K562 (cell line): ENCODE measurements around the gene GART. TPM values are rescaled to one million over a fixed set of nuclear protein-coding genes. Genes with fewer than 3 reads are reported as not detected.

Experiments used
- BRF1 ChIP-seq: IDR thresholded peaks from 3 replicates; pipeline ENCODE4 v1.6.1; 2011; ENCODE audit warnings: borderline replicate concordance, mild to moderate bottlenecking; ENCODE audit not compliant: insufficient read length; ENCODE audit errors: extremely low read depth
- EP300 ChIP-seq: IDR thresholded peaks from 2 replicates; pipeline ENCODE4 v1.6.1; 2012; ENCODE audit warnings: low read length, improper control_type of control experiment
- EP400 ChIP-seq: fragments of 450-650 bp; IDR thresholded peaks from 2 replicates; pipeline ENCODE4 v1.6.1; 2017; ENCODE audit warnings: antibody characterized with exemption, mild to moderate bottlenecking, moderate library complexity
- OTX1 ChIP-seq: fragments of 450-650 bp; formaldehyde crosslinking; IDR thresholded peaks from 2 replicates; pipeline ENCODE4 v1.4.0; 2022; ENCODE audit warnings: mild to moderate bottlenecking
- RCOR1 ChIP-seq, 2 experiments: IDR thresholded peaks; 2 replicates each; pipeline ENCODE4 v1.6.1; 2012; ENCODE audit warnings: low read depth in 2 of 2, low read length in 2 of 2, borderline replicate concordance in 1 of 2, improper control_type of control experiment in 1 of 2
- SMARCE1 ChIP-seq: fragments of 450-650 bp; IDR thresholded peaks from 2 replicates; pipeline ENCODE4 v1.7.1; 2016; ENCODE audit warnings: mild to moderate bottlenecking
- ZKSCAN1 ChIP-seq: fragments of 150-350 bp; IDR thresholded peaks from 2 replicates; pipeline ENCODE4 v1.6.1; 2016; ENCODE audit warnings: low read depth, low read length
- ZNF583 ChIP-seq: fragments of 250-450 bp; sonication (Bioruptor Pico); IDR thresholded peaks from 2 replicates; pipeline ENCODE4 v1.4.0; 2020
- ZNF764 ChIP-seq: fragments of 250-450 bp; sonication (Bioruptor Pico); IDR thresholded peaks from 2 replicates; pipeline ENCODE4 v1.4.0; 2020; ENCODE audit warnings: low read depth, mild to moderate bottlenecking, moderate library complexity
- polyA plus RNA-seq, 8 experiments: library from polyadenylated mRNA; depleted of rRNA in 4 of 8; stranded (reverse) in 5 of 8; unstranded in 3 of 8; fragments of >200 nt; fragmentation: Nextera tagmentation in 2 of 8; fragmentation: Illumina TruSeq in 1 of 8; extraction: Ambion mirVana in 2 of 8; extraction: Trizol in 1 of 8; gene quantifications; 2 replicates each; pipeline versions ENCODE4 v1.2.1 to v1.2.3, GENCODE V29; 2011 to 2014; ENCODE audit warnings: inconsistent platforms in 1 of 8, missing spikeins in 1 of 8
- total RNA-seq, 7 experiments: library from RNA; depleted of rRNA in 6 of 7; stranded (reverse); fragments of >200 nt in 6 of 7; fragmentation: Illumina TruSeq in 2 of 7; extraction: Trizol in 2 of 7; gene quantifications; 2 replicates each; pipeline versions ENCODE4 v1.2.1 to v1.2.3, GENCODE V29; 2011 to 2021; ENCODE audit warnings: low replicate concordance in 1 of 7
- TF ChIP-seq, protein P1 (sequence below): sonication (generic); formaldehyde crosslinking; IDR thresholded peaks from 2 replicates; pipeline ENCODE4 v1.8.0; 2022; ENCODE audit warnings: mild to moderate bottlenecking, missing genetic modification reagents
- TF ChIP-seq, protein P2 (sequence below): sonication (generic); formaldehyde crosslinking; IDR thresholded peaks from 2 replicates; pipeline ENCODE4 v1.8.0; 2022; ENCODE audit warnings: missing genetic modification reagents, mild to moderate bottlenecking, moderate library complexity, borderline replicate concordance
- TF ChIP-seq, protein P3 (sequence below): fragments of 250-450 bp; sonication (Bioruptor Pico); IDR thresholded peaks from 2 replicates; pipeline ENCODE4 v1.4.0; 2020
- TF ChIP-seq, protein P4 (sequence below): fragments of 250-450 bp; sonication (Bioruptor Pico); IDR thresholded peaks from 2 replicates; pipeline ENCODE4 v1.8.0; 2022; ENCODE audit warnings: inconsistent platforms
- TF ChIP-seq, protein P5 (sequence below): sonication (generic); formaldehyde crosslinking; IDR thresholded peaks from 2 replicates; pipeline ENCODE4 v1.9.0; 2022; ENCODE audit warnings: mild to moderate bottlenecking, missing genetic modification reagents

Gene GART
- total and polyA plus RNA-seq, 9 of the 15 experiments (the other 6 are each of a cell fraction or from before 2014, with no cell fraction given) = 141 to 429 (median 349) TPM

DNA sequence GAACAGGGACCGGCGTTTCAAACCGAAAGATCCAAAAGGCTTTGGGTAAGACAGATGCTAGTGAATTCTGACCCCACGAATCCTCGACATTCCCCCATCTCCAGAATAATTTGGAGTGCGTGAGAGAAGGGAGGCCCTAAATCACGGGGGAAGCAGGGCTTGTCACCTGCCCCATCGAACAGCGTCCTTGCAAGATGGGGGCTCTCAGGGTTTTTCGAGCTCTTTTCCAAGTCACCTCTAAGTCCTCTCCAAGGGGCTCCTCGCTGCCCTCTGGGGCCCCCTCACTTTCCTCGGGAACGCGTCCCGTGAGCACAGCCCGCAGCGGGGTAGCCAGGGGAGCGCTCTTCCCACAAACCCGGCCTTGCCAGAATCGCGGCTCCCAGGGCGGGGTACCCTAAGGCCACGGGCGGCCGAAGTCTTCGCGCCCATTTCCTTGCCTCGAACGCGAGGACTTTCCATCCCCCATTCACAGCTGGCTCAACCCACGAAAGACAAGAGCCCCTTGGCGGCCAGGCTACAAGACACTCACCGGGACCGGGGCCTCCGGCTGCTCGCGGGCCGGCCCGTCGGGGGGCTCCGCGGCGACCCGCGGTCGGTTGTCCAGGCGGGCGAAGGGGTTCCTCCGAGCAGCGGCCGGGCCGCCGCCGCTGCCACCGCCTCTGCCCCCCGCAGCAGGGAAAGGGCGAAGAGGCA, 46.0 kb upstream of the GART start (continued):
- TF ChIP-seq ZNF764 (CRISPR knock-in tag) (no peak), ZNF583 (CRISPR knock-in tag) (0 out of 2 replicates have a peak, but pooled peaks have one; percentile 68), SMARCE1 (peak; percentile 19; the same call in 1 of the 2 replicates), BRF1 (no peak), RCOR1 (IDR thresholded peaks at IDR 0.05; ENCODE audit: borderline replicate concordance in 1 of 2, low read depth in 2 of 2, low read length in 2 of 2) (no peak), ZKSCAN1 (no peak), EP400 (no peak), OTX1 (0 out of 2 replicates have a peak, but pooled peaks have one; percentile 46), EP300 (no peak)
- TF ChIP-seq, protein P1, sequence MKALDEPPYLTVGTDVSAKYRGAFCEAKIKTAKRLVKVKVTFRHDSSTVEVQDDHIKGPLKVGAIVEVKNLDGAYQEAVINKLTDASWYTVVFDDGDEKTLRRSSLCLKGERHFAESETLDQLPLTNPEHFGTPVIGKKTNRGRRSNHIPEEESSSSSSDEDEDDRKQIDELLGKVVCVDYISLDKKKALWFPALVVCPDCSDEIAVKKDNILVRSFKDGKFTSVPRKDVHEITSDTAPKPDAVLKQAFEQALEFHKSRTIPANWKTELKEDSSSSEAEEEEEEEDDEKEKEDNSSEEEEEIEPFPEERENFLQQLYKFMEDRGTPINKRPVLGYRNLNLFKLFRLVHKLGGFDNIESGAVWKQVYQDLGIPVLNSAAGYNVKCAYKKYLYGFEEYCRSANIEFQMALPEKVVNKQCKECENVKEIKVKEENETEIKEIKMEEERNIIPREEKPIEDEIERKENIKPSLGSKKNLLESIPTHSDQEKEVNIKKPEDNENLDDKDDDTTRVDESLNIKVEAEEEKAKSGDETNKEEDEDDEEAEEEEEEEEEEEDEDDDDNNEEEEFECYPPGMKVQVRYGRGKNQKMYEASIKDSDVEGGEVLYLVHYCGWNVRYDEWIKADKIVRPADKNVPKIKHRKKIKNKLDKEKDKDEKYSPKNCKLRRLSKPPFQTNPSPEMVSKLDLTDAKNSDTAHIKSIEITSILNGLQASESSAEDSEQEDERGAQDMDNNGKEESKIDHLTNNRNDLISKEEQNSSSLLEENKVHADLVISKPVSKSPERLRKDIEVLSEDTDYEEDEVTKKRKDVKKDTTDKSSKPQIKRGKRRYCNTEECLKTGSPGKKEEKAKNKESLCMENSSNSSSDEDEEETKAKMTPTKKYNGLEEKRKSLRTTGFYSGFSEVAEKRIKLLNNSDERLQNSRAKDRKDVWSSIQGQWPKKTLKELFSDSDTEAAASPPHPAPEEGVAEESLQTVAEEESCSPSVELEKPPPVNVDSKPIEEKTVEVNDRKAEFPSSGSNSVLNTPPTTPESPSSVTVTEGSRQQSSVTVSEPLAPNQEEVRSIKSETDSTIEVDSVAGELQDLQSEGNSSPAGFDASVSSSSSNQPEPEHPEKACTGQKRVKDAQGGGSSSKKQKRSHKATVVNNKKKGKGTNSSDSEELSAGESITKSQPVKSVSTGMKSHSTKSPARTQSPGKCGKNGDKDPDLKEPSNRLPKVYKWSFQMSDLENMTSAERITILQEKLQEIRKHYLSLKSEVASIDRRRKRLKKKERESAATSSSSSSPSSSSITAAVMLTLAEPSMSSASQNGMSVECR (CRISPR knock-in tag) = no peak; the same call in 1 of the 2 replicates
- TF ChIP-seq, protein P2, sequence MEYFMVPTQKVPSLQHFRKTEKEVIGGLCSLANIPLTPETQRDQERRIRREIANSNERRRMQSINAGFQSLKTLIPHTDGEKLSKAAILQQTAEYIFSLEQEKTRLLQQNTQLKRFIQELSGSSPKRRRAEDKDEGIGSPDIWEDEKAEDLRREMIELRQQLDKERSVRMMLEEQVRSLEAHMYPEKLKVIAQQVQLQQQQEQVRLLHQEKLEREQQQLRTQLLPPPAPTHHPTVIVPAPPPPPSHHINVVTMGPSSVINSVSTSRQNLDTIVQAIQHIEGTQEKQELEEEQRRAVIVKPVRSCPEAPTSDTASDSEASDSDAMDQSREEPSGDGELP (CRISPR knock-in tag) = peak; percentile 83
- TF ChIP-seq, protein P3, sequence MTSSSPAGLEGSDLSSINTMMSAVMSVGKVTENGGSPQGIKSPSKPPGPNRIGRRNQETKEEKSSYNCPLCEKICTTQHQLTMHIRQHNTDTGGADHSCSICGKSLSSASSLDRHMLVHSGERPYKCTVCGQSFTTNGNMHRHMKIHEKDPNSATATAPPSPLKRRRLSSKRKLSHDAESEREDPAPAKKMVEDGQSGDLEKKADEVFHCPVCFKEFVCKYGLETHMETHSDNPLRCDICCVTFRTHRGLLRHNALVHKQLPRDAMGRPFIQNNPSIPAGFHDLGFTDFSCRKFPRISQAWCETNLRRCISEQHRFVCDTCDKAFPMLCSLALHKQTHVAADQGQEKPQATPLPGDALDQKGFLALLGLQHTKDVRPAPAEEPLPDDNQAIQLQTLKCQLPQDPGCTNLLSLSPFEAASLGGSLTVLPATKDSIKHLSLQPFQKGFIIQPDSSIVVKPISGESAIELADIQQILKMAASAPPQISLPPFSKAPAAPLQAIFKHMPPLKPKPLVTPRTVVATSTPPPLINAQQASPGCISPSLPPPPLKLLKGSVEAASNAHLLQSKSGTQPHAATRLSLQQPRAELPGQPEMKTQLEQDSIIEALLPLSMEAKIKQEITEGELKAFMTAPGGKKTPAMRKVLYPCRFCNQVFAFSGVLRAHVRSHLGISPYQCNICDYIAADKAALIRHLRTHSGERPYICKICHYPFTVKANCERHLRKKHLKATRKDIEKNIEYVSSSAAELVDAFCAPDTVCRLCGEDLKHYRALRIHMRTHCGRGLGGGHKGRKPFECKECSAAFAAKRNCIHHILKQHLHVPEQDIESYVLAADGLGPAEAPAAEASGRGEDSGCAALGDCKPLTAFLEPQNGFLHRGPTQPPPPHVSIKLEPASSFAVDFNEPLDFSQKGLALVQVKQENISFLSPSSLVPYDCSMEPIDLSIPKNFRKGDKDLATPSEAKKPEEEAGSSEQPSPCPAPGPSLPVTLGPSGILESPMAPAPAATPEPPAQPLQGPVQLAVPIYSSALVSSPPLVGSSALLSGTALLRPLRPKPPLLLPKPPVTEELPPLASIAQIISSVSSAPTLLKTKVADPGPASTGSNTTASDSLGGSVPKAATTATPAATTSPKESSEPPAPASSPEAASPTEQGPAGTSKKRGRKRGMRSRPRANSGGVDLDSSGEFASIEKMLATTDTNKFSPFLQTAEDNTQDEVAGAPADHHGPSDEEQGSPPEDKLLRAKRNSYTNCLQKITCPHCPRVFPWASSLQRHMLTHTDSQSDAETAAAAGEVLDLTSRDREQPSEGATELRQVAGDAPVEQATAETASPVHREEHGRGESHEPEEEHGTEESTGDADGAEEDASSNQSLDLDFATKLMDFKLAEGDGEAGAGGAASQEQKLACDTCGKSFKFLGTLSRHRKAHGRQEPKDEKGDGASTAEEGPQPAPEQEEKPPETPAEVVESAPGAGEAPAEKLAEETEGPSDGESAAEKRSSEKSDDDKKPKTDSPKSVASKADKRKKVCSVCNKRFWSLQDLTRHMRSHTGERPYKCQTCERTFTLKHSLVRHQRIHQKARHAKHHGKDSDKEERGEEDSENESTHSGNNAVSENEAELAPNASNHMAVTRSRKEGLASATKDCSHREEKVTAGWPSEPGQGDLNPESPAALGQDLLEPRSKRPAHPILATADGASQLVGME (CRISPR knock-in tag) = no peak
- TF ChIP-seq, protein P4, sequence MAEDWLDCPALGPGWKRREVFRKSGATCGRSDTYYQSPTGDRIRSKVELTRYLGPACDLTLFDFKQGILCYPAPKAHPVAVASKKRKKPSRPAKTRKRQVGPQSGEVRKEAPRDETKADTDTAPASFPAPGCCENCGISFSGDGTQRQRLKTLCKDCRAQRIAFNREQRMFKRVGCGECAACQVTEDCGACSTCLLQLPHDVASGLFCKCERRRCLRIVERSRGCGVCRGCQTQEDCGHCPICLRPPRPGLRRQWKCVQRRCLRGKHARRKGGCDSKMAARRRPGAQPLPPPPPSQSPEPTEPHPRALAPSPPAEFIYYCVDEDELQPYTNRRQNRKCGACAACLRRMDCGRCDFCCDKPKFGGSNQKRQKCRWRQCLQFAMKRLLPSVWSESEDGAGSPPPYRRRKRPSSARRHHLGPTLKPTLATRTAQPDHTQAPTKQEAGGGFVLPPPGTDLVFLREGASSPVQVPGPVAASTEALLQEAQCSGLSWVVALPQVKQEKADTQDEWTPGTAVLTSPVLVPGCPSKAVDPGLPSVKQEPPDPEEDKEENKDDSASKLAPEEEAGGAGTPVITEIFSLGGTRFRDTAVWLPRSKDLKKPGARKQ = no peak
- TF ChIP-seq, protein P5, sequence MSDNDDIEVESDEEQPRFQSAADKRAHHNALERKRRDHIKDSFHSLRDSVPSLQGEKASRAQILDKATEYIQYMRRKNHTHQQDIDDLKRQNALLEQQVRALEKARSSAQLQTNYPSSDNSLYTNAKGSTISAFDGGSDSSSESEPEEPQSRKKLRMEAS = no peak
